HG03196 (cell line): ENCODE results near the gene RAB12.
"Not testable (repeated sequence)": the region's sequence is repeated elsewhere in the genome, so short reads cannot be mapped to it uniquely, and the experiment has no call there.

ENCODE experiments used
- ATAC-seq: cut with Tn5 transposase; IDR thresholded peaks from one replicate; pipeline ENCODE4 v1.9.1; 2021; ENCODE audit not compliant: unreplicated experiment

Gene RAB12, protein sequence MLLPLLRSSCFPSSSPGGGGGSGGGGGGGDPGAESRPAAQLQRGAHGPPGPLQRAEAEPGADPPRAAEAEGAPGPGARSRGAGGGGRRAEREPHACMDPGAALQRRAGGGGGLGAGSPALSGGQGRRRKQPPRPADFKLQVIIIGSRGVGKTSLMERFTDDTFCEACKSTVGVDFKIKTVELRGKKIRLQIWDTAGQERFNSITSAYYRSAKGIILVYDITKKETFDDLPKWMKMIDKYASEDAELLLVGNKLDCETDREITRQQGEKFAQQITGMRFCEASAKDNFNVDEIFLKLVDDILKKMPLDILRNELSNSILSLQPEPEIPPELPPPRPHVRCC

DNA sequence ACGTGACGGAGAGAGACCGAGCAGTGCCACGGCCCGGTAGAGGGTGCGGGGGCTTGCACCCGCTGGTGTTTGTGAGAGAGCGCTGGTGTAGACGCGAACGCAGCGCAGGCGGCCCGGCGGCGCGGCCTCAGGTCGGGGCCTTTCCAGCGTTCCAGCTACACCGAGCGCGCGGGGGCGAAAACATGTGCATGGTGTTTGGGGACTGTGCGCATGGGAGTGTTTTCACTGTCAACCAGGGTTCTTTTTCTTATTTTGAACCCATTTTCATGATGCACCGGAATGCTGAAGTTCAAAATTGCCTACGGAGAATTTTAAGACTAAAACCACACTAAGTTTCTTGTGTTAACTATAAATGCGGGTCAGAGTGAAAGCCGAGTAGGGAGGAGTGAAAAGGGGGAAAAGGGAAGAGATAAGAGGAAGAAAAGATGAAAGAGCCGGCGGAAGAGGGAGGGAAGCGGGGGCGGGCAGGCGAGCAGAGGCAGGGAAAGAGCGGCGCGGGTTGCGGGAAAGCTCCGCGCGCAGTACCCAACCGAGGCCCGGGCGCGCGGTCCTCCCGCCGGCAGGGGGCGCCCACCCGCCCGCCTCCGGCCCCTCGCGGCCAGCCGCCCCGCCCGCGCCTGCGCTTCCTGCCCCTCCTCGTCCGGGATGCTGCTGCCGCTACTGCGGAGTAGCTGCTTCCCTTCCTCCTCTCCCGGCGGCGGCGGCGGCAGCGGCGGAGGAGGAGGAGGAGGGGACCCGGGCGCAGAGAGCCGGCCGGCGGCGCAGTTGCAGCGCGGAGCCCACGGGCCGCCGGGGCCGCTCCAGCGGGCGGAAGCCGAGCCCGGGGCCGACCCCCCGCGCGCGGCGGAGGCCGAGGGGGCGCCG, at the start of gene RAB12:
TSS of gene RAB12 (plus strand) at position 643 of the 864 bp plus-strand sequence. CDS start at position 646, 3 bp downstream.
- ATAC-seq: peak; percentile 55

DNA sequence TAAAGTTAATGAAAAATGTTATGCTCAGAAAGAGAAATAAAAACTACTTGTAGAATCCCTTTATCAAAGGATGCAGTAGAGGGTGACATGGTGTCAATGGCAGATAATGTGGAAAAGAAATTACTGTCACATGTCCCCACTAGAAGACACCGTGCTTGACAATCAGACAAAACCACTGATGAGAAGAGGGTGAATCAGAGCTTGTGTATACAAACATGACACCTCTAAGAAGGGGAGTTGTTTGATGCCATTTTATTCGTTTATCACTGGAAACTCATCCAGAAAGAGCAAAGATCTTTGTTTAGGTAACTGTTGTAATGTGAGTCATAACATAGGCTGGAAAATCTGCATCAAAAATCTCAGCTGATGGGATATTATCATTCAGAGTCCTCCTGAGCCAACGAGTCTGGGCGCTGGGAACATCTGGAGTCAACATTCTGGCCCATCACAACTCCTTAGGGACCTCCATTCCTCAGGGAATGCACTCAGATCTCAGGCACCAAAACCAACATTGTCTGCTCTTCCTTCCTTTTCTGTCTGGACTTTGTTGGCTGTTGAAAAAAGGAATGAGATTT, 49.5 kb upstream of the RAB12 start:
- no peak for ATAC-seq

DNA sequence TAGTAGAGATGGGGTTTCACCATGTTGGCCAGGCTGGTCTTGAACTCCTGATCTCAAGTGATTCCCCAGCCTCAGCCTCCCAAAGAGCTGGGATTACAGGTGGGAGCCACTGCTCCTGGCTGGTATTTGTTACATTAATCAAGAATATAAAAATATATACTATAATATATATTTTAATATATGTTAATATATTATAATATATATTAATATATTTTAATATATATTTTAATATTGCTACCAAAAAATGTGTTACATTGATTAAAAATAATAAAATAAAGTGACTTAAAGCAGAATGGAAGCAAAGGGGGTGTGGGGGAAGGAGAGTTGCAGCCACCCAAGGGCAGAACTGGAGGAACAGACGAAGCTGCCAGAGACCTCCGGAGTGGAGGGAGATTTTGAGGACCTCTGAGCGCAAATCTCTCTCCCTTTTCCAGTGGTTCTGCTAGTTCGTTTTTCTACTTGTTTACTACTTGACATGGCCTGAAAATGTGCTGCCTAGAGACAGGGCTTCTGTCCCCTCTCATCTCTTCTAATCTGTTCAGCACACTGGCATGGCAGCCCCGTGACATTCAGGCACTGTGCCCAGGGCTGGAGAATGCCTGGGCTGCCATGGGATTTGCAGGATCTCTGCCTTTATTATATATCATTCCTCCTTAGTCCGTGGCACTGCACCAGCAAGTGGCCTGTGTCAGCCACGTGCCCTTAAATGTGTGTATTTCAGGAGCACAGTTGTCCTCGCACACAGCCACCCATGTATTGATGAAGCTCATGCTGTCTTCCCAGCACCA, 47.9 kb upstream of the RAB12 start:
- ATAC-seq: no peak

DNA sequence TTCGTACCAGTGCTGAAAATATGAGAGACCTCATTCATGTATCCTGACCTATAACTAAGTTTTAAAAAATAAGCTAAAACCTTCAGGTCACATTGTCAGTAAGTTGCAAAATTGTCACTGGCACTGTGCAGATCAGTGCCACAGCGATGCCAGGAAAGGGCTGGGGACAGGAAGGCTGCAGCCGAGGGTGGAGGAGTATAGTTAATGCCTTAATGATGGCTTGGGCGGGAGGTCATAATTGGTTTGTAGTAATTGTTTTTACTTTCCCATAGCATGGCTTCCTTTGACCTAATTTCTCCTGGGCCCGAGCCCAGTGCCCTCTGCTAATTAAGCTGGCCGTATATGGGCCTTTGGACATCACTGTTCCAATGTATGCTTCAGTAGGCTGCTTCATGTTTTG, 47.2 kb upstream of the RAB12 start:
- ATAC-seq: no peak

DNA sequence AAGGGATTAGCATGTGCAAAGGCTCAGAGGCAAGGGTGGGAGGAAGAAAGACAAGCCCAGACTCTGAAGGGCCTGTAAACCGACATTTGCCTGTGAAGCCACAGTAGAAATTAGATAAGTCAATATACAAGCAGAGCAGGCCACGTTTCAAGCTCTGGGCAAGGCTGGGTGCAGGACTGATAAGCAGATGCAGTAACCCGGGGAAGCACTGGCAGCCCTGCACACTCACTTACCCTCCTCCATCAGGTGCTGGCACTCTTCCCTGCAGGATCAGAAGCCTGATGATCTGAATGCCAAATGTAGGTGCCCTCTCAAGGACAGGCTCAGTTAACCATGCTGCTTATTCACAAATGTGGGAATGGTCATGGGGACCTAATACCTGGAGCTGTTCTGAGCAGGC, 46.3 kb upstream of the RAB12 start:
- ATAC-seq: no peak

DNA sequence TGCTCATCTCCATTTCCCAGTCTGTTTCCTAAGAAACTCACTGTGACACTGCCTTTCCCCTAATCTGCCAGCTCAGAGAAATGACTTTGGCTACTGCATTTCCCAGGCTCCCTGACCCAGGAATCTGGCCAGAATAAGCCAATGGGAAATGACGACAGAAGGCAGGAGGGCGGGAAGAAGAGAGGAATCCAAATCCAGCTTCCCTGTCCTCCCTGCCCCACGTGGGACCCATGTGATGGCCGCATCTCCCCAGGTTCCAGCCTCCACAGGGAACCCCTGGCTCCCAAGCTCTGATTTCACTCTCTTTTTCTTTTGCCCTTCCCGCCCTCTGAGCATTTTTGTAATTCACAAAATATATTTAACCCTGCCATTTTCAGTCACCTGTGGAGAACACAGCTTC, 37.8 kb upstream of the RAB12 start:
- no peak for ATAC-seq

DNA sequence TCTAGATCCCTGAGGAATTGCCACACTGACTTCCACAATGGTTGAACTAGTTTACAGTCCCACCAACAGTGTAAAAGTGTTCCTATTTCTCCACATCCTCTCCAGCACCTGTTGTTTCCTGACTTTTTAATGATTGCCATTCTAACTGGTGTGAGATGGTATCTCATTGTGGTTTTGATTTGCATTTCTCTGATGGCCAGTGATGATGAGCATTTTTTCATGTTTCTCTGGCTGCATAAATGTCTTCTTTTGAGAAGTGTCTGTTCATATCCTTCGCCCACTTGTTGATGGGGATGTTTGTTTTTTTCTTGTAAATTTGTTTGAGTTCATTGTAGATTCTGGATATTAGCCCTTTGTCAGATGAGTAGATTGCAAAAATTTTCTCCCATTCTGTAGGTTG, 35.5 kb upstream of the RAB12 start:
- not testable (repeated sequence) for ATAC-seq

DNA sequence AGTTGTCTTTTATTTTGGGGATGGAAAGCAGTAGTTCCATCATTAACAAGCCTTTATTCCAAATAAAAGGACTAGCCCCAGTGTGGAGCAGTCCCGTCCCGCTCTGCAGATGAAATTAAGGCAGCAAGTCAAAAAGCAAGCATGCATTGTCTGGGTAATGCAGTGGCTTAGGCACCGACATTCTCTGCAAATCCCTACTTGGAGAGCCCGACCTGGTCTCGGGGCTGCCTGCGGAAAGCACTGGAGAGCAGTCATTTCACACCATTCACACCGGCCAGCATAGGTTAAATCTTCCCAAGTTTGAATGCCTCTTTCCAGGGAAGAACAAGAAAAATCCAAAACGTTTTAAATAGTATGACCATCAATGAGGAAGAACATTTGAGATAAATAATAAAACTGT, 24.4 kb upstream of the RAB12 start:
- no peak for ATAC-seq

DNA sequence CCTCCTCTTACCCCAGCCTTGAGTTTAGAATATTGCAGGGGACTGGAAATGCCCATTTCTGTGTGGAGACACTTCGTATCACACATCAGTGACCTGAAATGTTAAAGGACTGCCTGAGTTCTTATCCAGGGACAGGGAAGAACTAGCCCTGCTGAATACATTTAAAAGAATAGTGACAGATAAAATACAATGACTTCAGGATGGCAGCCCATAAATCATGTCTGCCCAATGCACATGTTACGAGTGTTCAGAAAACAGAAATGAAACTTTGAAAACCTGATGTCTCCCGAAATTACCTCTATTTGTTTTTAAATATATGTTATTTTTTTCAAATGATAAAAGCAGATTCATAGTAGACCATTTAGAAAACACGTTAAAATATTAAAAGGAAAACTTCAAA, 22.3 kb upstream of the RAB12 start:
- no peak for ATAC-seq

DNA sequence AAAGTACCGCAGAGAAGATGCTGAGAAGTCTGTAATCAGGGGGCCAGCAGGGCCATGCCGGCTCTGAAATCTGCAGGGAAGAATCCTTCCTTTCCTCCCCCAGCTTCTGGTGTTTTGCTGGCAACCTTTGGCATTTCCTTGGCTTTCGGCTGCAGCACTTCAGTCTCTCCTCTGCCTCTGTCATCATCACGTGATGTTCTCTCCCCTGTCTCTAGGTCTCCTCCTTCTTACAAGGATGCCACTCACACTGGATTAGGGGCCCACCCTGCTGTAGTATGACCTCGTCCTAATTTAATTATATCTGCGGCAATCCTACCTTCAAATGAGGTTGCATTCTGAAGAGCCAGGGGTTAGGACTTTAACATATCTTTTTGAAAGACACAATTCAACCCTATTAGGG, 13.8 kb upstream of the RAB12 start:
- no peak for ATAC-seq

DNA sequence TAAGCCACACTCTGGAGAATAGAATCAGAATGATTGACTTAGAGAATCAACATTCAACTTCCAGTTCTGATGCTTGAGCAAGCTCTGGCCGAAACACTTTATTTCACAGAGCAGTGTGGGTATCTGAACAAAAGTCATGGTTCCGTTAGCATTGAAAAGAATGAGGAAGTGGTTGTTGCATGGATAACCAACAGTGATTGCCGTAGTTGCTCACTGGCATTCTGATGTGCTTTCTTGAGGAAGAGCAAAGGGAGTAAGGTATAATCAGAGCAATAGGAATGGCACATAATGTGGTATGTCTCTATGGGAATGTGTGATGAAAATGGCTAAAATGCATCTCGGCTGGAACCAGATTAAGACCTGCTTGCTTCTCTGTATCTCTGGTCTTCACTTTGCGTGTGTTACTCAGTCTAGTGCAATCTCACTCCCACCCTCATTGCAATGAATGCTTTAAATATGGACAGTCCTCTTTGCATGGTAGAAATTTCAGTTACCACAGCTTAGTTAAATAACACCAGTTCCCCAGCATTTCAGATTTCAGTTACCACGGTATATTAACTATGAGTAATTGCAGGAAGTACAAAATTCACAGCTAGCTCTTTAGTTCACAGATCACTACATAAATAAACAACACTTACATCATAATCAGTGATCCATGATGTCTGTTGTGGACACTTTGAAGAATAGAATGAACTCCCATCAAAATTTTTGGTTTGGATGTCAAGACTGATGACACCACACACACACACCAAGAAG, 7.8 kb upstream of the RAB12 start:
- peak; percentile 63 for ATAC-seq

DNA sequence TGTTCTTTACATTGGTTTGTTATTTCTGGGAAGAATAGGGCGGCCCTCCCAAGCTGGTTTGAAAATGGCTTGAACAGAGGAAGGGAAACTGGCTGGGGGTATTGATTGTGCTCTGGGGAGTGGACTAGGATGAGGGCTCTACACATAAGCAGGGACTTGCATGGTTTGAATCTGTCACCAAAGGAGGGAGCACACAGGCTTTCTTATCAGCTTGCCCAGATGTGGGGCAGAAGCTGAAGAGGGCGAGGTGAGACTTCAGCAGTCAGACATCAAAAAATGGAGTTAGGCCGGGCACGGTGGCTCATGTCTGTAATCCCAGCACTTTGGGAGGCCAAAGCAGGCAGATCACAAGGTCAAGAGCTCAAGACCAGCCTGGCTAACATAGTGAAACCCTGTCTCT, 7.2 kb upstream of the RAB12 start:
- peak; percentile 29 for ATAC-seq

DNA sequence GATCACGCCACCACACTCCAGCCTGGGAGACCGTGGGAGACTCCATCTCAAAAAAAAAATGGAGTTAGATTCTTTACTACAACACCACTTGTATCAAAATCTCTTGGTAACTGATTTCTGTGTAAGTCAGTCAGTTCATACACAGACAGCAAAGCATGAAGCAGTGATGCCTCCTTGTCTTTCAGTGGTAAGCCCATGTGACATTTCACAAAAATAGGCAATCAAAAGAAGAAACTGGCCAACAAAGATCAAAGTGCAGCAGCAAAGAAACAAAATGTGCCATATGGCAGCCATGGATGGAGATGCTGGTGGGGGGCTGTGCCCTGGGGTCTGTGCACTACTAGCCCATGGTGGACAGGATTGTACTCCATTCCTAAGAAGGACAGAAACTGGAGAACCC, 6.7 kb upstream of the RAB12 start:
- ATAC-seq: no peak

DNA sequence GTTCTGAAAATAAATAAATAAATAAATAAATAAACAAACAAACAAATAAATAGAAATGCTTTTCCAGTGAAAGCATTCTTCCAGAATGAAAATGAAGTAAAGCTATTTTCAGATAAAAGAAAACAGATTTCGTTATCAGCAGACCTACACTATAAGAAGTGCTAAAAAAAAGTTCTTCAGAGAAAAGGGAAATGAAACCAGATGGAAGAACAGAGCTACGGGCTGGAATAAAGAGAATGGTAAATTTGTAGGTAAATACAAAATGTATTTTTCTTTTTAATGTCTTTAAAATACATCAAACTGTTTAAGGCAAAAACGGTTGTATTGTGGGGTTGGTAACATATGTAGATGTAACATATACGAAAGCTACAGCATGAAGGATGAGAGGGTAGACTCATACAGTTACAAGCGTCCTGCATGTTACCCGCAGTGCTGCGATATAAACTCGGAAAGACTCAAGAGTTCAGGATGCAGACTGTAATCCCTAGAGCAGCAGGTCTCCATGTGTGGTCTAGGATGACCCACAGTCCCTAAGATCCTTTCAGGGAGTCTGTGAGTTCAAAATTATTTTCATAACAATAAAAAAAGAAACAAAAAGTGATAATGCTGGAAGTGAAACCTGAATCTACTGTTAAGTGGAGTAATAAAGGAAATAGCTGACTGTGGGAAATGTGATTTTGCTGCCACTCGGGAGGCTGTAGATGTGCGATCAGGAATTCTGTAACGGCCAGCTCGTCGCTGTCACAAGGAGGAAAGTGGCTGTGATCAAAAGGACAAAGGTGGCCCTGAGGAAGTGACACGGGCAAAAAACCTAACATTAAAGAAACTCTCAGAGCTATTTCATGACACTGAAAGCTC, 5.3 kb upstream of the RAB12 start:
- ATAC-seq: no peak

DNA sequence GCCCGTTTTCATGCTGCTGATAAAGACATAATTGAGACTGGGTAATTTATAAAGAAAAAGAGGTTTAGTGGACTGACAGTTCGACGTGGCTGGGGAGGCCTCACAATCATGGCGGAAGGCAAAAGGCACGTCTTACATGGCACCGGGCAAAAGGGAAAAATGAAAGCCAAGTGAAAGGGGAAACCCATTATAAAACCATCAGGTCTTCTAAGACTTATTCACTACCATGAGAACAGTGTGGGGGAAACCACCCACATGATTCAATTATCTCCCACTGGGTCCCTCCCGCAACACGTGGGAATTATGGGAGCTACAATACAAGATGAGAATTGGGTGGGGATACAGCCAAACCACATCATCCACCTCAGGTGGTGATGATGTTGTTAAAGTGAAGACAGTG, 3.3 kb upstream of the RAB12 start:
- ATAC-seq: no peak

DNA sequence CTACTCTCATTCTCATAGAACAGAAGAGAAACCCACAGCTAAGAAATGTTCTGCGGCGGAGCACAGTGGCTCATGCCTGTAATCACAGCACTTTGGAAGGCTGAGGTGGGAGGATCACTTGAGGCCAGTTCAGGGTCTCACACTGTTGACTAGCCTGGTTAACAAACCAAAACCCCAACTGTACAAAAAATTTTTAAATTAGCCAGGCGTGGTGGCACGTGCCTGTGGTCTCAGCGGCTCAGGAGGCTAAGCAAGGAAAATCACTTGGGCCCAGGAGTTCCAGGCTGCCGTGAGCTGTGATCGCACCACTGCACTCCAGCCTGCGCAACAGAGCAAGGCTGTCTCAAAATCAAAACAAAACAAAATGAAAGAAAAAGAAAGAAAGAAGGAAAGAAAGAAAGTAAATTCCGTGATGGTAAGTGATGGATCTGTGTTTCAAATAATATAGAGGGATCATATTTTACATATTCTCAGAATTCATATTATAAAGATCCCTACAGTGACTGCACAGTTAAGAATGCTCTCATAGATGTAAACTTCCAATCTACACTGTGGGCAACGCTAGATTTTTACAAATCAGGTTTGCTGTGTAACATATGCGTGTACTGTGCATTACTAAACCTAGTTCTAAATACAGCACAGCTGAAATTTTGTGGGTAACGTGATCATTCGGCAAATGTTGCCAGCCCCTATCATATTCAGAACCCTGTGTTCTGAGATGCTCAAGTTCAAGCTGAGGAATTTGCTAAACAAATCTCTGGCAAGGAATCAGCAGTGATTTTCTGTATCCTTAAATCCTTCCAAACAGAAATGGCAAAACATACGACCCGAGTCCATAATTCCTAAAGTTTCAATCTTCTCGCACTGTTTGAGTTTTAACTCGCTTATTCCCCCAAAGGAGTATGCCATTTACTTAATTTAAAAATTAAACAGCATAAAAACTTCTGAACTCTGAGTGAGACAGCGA, 1.2 kb upstream of the RAB12 start:
- peak; percentile 27 for ATAC-seq

DNA sequence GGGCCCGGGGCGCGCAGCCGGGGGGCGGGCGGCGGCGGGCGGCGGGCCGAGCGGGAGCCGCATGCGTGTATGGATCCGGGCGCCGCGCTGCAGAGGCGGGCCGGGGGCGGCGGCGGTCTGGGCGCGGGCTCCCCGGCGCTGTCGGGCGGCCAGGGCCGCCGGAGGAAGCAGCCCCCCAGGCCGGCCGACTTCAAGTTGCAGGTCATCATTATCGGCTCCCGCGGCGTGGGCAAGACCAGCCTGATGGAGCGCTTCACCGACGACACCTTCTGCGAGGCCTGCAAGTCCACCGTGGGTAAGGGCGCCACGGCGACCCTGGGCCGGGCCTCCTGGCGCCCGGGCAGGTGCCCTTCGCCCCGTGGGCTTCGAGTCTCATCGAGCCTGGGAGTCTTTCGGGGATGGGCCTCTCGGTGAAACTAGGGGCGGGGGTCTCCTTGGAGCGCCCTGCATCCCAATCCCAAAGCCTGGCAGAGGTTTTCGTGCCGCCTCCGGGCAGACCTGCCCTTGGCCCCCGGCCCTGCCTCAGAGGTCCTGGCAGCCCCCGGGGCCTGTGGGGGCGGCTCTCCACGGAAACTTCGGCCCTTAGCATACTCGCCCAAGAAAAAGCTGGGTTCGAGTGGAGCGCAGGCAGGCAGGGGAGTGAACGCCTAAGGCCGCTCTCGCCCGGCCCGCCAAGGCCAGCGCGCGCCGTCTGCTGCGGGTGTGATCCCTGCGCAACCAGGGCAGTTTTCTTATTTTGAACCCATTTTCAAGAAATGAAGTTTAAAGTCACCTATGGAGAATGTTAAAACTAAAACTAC, 622 bp downstream of the RAB12 start:
- peak; percentile 15 for ATAC-seq

DNA sequence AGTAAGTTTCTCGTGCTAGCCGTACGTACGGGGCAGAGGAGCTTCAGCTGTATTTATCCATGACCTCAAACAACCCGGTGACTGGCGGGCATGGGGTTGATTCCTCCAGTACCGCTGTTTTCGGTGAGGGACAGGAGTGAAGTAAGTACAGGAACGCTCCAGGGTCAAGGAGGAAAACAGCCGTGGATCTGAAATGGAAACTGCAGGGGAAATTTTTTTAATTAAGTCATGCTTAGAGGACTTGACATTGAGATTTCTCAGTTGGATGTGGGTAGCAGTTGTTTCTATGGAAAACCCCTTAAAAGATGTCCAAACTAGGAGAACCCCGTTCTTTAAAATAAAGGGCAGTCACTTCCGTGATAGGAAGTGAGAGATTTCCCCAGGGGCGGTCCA, 1.2 kb downstream of the RAB12 start:
- no peak for ATAC-seq
